Hepatocyte (in vitro differentiated cells): Measurements from ENCODE around the gene PCSK6.

ENCODE experiments used
- CTCF ChIP-seq: fragments of 200-600 bp; sonication (generic); IDR thresholded peaks from 2 replicates; pipeline ENCODE4 v1.5.1; 2016; ENCODE audit warnings: antibody characterized with exemption, mild to moderate bottlenecking; ENCODE audit not compliant: poor library complexity
- EZH2 ChIP-seq: fragments of 200-600 bp; sonication (generic); IDR thresholded peaks from 2 replicates; pipeline ENCODE4 v1.6.1; 2016; ENCODE audit warnings: antibody characterized with exemption, mild to moderate bottlenecking, borderline replicate concordance
- EZH2phosphoT487 ChIP-seq: fragments of 200-600 bp; sonication (generic); IDR thresholded peaks from one replicate; pipeline ENCODE4 v1.6.1; 2018; ENCODE audit warnings: antibody characterized with exemption, mild to moderate bottlenecking, low read depth, moderate library complexity; ENCODE audit not compliant: unreplicated experiment, severe bottlenecking

DNA sequence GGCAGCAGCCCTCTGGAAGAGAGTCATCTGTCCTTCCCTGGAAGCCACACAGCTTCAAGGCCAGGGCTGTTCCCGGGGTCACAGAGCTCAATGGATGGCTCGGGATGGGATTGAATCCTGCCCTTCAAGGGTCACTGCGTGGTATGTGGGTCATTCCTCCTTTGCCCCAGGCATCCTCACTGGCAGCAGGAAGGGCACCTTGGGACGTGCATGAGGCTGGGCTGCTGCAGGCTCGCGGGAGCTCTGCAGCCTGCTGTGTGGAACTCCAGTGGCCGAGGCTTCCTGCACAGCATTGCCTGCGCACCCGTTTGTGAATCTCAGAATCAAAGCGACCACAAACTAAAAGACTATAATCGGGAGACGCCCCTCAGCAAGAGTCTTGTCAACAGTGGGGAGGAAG lies 60.7 kb downstream of the PCSK6 start:
- TF ChIP-seq CTCF (no peak), EZH2 (no peak), EZH2phosphoT487 (no peak)
